Activated CD8-positive, alpha-beta memory T cell treated with anti-CD3 and anti-CD28 coated beads, Interleukin-2, amount 50 U/mL, for 24 hours (primary cell): ENCODE measurements around the gene POLL.
"Not testable (repeated sequence)": the region's sequence is repeated elsewhere in the genome, so short reads cannot be mapped to it uniquely, and the experiment has no call there.

Source experiments
- DNase-seq: peaks from one replicate; pipeline ENCODE4 v3.0.0-alpha.2; 2020; ENCODE audit errors: extremely low read depth

The POLL gene

DNA sequence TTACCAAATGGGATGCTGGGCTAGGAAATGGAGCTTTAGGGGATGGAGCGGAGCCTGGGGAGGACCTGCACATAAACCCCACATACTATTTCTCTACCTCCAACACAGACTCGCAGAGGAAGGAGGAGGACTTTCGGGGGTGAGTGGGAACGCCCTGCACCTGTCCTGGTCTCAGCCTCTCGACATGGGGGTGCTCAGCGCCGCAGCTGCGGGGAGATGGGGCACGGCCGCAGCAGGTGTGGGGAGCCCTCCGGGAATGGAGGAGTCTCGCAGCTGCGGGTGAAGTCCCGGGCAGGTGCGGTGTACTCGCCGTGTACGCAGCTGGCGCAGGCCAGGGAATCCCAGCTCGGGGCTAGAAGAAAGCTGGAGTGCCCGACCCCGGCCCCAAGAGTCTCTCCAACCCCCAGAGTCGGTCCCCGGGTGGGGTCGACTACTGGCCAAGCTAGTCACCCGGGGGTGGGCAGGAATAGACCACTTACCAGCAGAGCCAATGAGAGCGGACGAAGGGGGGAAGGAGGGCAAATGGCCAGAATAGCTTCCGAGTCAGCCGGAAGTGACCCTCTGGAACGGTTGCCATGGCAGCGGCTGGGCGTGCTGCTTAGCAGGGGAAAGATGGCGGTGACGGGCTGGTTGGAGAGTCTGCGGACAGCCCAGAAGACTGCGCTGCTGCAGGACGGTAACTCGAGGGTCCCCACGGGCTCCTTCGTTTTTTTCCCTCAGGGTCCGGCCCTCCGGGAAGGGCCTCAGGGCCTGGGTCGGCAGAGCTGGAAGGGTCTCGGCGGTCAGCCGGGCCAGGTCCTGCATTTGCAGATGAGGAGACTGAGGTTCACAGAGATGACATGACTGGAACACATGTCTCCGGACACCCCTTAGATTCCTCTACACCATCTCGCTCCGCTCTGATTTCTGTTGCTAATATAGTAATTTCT is at the start of gene POLL, which contains the start of gene DPCD:
Gene POLL, minus strand, starts transcription at position 533 of the 929 bp plus-strand sequence. CDS start 897 bp downstream, outside the sequence.
Gene DPCD, plus strand, starts transcription at position 597 of the 929 bp plus-strand sequence. Its CDS starts 16 bp downstream, at position 613.
- DNase-seq, result peak; percentile 84

DNA sequence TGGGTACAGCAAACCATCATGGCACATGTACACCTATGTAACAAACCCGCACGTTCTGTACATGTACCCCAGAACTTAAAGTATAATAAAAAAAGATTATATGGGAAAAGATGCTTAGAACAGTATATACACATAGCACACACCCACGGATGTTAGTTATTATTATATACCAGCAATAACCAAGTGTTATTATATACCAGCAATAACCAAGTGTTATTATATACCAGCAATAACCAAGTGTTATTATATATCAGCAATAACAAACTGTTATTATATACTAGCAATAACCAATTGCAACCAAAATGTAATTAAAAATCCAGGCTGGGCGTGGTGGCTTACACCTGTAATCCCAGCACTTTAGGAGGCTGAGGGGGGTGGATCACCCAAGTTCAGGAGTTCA is 45.5 kb upstream of the POLL start:
- DNase-seq, result not testable (repeated sequence)

DNA sequence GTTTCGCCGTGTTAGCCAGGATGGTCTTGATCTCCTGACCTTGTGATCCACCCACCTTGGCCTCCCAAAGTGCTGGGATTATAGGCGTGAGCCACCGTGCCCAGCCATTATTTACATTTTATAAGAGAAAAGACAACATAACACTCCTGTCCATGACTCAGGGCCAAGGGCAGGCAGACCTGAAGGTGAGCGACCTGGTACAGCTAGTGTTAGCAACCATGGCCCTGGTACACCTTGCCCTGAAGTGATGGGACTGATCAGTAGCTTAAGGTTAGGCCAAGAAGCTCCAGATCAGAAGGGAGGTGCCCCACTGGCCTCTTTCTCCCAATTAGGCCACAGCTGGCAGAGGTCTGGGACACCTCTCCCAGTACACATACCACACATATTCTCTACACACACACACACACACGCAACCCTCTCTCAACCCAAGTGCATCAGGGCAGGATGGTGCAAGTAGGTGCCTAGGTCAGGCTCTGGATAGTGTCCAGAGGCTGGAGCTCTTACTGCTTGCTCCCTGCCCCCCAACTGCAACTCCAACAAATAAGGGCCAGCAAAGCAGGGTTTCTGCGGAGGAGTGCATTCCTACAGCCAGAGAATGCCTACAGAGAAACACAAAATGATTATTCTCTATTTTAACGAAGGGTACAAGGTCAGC is 43.9 kb upstream of the POLL start:
- no peak for DNase-seq

GRCh38 chr10:101630633-101630920 is 42.5 kb upstream of the POLL start:
- DNase-seq, result no peak

GRCh38 chr10:101629837-101630632 is 42.0 kb upstream of the POLL start:
- no peak for DNase-seq

DNA sequence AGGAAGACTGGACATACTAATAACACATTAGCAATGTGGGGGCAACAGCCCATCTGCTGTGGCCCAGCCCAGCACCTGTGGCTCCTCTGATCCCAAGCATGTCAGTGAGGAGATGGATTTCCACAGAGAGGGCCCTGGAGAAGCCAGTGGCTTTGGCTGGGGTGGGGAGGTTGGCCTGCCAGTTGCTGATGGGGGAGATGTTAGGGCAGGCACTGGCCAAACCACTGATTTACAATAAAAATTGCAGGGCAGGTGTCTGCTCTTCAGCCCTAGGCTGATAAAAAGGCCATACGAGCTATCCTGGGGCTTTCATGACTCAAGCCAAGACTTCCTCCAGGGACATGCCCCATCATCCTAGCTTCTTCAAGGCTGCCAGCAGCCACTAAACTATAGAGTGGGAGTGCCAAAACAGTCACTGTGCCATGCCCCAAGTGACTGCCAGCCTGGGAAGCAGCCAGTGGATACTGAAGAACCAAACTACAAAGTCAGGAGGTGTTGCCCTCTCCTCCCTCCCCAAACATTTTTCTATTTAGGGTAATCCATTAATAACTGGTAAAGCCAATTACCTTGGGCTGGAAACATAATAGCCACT is 37.9 kb upstream of the POLL start:
- no peak for DNase-seq

DNA sequence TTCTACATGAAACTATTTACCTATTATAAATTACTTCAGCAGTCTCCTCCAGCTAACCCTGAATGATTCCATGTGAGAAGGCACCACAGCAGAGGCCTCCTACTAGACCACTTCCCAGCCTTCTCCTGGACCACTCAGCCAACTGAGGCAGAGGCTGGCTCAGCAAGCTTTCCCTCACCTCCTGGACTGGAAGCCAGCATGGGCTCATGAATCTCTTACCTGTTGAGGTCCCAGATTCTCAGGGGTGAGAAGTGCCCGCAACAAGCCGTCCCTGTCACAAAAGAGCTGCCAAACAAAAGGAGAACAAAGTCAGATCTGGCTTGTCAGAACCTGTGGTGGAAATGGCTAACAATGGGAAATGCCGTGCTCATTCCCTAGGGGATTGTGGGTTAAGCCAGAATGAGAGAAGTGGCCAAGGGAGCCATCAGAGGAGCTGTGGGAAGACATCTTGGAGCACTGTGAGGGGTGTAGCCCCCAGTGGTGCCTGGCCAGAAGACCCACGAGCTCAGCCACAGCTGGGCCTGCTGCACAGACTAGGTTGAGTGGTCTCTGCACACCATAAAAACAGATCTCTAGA is 36.6 kb upstream of the POLL start:
- DNase-seq, result no peak

GRCh38 chr10:101623528-101623927 is 35.5 kb upstream of the POLL start:
- no peak for DNase-seq

DNA sequence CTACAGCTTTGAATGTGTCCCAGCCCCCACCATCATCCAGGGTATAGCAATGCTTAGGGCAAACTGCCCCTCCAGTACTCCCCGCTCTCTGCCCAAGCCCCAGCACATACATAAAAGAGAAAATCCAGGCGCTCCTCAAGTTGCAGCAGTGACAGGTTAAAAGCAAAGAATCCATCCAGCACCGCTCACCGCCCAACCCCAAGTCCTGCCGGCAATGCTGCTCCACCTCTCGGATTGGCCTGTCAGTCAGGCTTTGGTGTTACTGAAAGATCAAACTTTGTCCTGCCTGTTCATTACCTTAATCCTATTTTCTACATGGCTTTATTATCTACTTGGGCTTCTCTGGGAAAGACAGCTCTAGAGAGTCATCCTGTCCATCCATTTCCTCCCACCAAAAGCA is 31.9 kb upstream of the POLL start:
- DNase-seq, result no peak

- DNase-seq, result no peak
Observed at GRCh38 chr10:101618871-101619270, 30.8 kb upstream of the POLL start.

- no peak for DNase-seq
Observed at GRCh38 chr10:101617824-101618568, 29.9 kb upstream of the POLL start.

- no peak for DNase-seq
Observed at GRCh38 chr10:101617102-101617823, 29.2 kb upstream of the POLL start.

- DNase-seq, result no peak
Observed at GRCh38 chr10:101616415-101617101, 28.5 kb upstream of the POLL start.

DNA sequence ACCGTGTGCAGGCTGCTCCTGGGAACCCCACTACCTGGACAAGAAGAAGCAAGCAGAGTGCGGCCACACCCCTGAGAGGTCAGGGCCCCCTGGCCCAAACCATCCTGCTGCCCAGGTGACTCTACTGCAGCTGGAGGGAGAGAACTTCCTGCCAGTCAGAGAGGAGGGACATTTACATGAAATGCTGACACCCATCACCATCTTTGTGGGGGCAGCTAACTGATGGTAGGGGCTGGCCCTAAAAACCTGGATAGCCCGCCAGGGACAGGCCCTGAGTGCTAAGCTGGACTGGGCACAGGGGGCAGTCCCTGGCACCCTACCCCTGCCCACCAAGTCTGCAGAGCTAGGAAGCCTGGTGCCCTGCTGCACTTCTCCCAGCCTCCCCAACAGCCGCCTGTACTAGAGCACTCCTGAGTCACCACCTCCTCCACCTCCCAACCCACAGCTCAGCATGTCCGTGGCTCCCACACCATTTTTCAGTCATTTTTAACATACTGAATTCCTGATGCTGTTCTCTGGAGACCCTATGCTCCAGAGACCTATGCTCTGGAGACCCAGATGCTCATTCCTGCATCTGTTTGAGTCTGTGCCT is 27.6 kb upstream of the POLL start:
- DNase-seq, result no peak

- no peak for DNase-seq
Observed at GRCh38 chr10:101614663-101615524, 26.8 kb upstream of the POLL start.

- DNase-seq, result no peak
Observed at GRCh38 chr10:101613646-101614045, 25.6 kb upstream of the POLL start.

DNA sequence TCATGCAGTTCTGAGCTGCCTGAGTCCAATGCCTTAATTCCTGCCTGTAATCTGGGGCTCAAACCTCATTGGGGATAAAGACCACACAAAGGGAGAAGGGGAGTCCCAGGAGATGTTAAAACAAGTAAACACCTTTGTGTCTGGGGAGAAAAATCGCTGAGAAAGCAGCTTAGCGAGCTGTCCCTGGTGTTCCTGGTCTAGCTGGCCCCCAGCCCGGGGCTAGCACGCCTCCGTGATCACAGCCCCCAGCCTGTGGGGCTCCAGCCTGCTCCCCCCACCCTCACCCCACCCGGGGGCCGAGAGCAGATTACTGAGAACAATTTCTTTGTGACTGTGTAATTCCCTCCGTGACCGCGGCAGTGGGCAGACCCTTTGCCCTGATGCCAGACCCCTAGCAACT is 24.8 kb upstream of the POLL start:
- DNase-seq, result no peak

DNA sequence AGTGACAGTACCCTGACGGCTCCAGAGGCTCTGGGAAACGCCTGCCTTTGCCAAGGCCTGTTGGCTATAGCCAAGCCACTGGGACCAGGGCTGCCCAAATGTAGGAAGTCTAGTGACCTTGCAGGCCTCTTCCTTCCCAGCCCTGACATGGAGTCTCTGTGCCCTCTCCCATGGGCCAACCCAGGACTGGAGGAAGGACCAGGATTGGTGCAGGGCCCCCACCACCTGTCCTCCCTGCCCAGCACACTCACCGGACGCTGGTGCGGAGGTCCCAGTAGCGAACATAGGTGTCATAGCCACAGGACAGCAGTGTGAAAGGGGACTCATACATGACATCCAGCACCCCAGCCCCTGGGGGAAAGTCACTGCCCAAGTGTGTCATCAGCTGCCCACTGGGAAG is 24.0 kb upstream of the POLL start:
- DNase-seq, result no peak
